Measurements from ENCODE around the gene ANTXR1. TPM values are rescaled to one million over a fixed set of nuclear protein-coding genes. Genes with fewer than 3 reads are reported as not detected.

Gene ANTXR1
- total RNA-seq, 1 experiment from 2014 or later, result 181 TPM

- H3K9me3 ChIP-seq (ENCODE audit: low read depth, low read length, poor library complexity, severe bottlenecking), result no peaks in the 10 kb centered on the region
- TF ChIP-seq EZH2 (IDR thresholded peaks at IDR 0.05; ENCODE audit: borderline replicate concordance, low read depth, low read length, poor library complexity, severe bottlenecking) (no peak), CTCF (conservative IDR thresholded peaks at IDR 0.05; ENCODE audit: low read depth, low read length) (no peak)
- ChIA-PET POLR2A (ENCODE audit: low non-redundant PET) (no interaction called here), CTCF (no interaction called here)
- peak overlapping the region; percentile 3 for H3K27ac ChIP-seq (ENCODE audit: low read depth, low read length, poor library complexity, severe bottlenecking)
- BruUV-seq (replicated peaks), result no TSS peak
- intact Hi-C loops (cut with micrococcal nuclease; ENCODE audit: unreplicated experiment), result loop anchor here (10.0 kb wide), 1 partner anchor 628 kb away; the partner anchor contains the start of genes APLF and FBXO48
- peak; percentile 63 for DNase-seq (ENCODE audit: low spot score)
- H3K4me3 ChIP-seq (ENCODE audit: low read depth, low read length, poor library complexity, severe bottlenecking), result no peak overlapping the region
- H3K36me3 ChIP-seq (ENCODE audit: insufficient read depth, low read length, poor library complexity, severe bottlenecking), result peaks cover 25% of the 10 kb centered on the region
- H3K4me1 ChIP-seq (ENCODE audit: insufficient read depth, low read length, poor library complexity, severe bottlenecking), result peaks cover 47% of the 10 kb centered on the region
- no peaks in the 10 kb centered on the region for H3K27me3 ChIP-seq (replicated peaks; ENCODE audit: insufficient read depth, low read depth, low read length, poor library complexity)
Observed at GRCh38 chr2:69092857-69093256, 79.9 kb downstream of the ANTXR1 start.

GRCh38 chr2:69095305-69095704, 82.3 kb downstream of the ANTXR1 start:
- no TSS peak for BruUV-seq (replicated peaks)
- intact Hi-C loops (cut with micrococcal nuclease; ENCODE audit: unreplicated experiment), result loop anchor here (5.0 to 10.0 kb wide), 3 partner anchors 153 to 631 kb away; partner anchors contain the start of genes APLF and FBXO48
- Histone ChIP-seq H3K36me3 (ENCODE audit: insufficient read depth, low read length, poor library complexity, severe bottlenecking) (peaks cover 19% of the 10 kb centered on the region), H3K9me3 (ENCODE audit: low read depth, low read length, poor library complexity, severe bottlenecking) (no peaks in the 10 kb centered on the region), H3K4me3 (ENCODE audit: low read depth, low read length, poor library complexity, severe bottlenecking) (no peak overlapping the region), H3K4me1 (ENCODE audit: insufficient read depth, low read length, poor library complexity, severe bottlenecking) (peaks cover 60% of the 10 kb centered on the region), H3K27me3 (replicated peaks; ENCODE audit: insufficient read depth, low read depth, low read length, poor library complexity) (no peaks in the 10 kb centered on the region), H3K27ac (ENCODE audit: low read depth, low read length, poor library complexity, severe bottlenecking) (peak overlapping the region; percentile 80)
- CTCF ChIA-PET, result interaction anchor here (0.5 kb wide), 1 partner anchor 82 kb away, joined by 6 read pairs; the partner anchor contains the start of gene ANTXR1
- DNase-seq (ENCODE audit: low spot score), result peak; percentile 44
- no peak for TF ChIP-seq EZH2 (IDR thresholded peaks at IDR 0.05; ENCODE audit: borderline replicate concordance, low read depth, low read length, poor library complexity, severe bottlenecking)
- TF ChIP-seq CTCF (conservative IDR thresholded peaks at IDR 0.05; ENCODE audit: low read depth, low read length), result no peak
- POLR2A ChIA-PET (ENCODE audit: low non-redundant PET), result interaction anchor here (0.7 kb wide), 1 partner anchor 1032 kb away, joined by 3 read pairs; the partner anchor contains the start of gene C1D

GRCh38 chr2:69096326-69097095, 83.5 kb downstream of the ANTXR1 start:
- peaks cover 10% of the 10 kb centered on the region for H3K36me3 ChIP-seq (ENCODE audit: insufficient read depth, low read length, poor library complexity, severe bottlenecking)
- intact Hi-C loops (cut with micrococcal nuclease; ENCODE audit: unreplicated experiment), result loop anchor here (2.0 to 10.0 kb wide), 5 partner anchors 84 to 632 kb away; partner anchors contain the start of genes ANTXR1, APLF and FBXO48
- no peaks in the 10 kb centered on the region for H3K9me3 ChIP-seq (ENCODE audit: low read depth, low read length, poor library complexity, severe bottlenecking)
- peak overlapping the region; percentile 91 for H3K27ac ChIP-seq (ENCODE audit: low read depth, low read length, poor library complexity, severe bottlenecking)
- H3K4me1 ChIP-seq (ENCODE audit: insufficient read depth, low read length, poor library complexity, severe bottlenecking), result peaks cover 72% of the 10 kb centered on the region
- no peaks in the 10 kb centered on the region for H3K27me3 ChIP-seq (replicated peaks; ENCODE audit: insufficient read depth, low read depth, low read length, poor library complexity)
- BruUV-seq (replicated peaks), result TSS peak; percentile 97
- peak; percentile 80 for DNase-seq (ENCODE audit: low spot score)
- H3K4me3 ChIP-seq (ENCODE audit: low read depth, low read length, poor library complexity, severe bottlenecking), result no peak overlapping the region
- TF ChIP-seq CTCF (conservative IDR thresholded peaks at IDR 0.05; ENCODE audit: low read depth, low read length) (no peak), EZH2 (IDR thresholded peaks at IDR 0.05; ENCODE audit: borderline replicate concordance, low read depth, low read length, poor library complexity, severe bottlenecking) (no peak)
- CTCF ChIA-PET, result no interaction called here
- POLR2A ChIA-PET (ENCODE audit: low non-redundant PET), result interaction anchor here (0.7 kb wide), 1 partner anchor 1964 kb away, joined by 20 read pairs; no protein-coding TSS in a partner anchor

Measured in A673 (cell line).